ENCODE measurements around the gene ANO1. TPM values are rescaled to one million over a fixed set of nuclear protein-coding genes. Genes with fewer than 3 reads are reported as not detected.

The ANO1 gene
- total RNA-seq, 2 experiments from 2014 or later = not detected

- Mint-ChIP-seq H3K36me3 (no peaks in the 10 kb centered on the region), H3K27ac (no peak overlapping the region), H3K4me1 (ENCODE audit: low read depth) (no peaks in the 10 kb centered on the region), H3K9me3 (no peaks in the 10 kb centered on the region), H3K4me3 (no peak overlapping the region), H3K27me3 (peaks cover 3% of the 10 kb centered on the region)
- DNase-seq = no peak
- intact Hi-C loops (cut with micrococcal nuclease) = no loop called here
- ChIA-PET CTCF (interaction anchor here (1.4 kb wide), 1 partner anchor 268 kb away, joined by 3 read pairs; no protein-coding TSS in a partner anchor), POLR2A (no interaction called here)
Measured at GRCh38 chr11:70183032-70183431, 104.9 kb downstream of the ANO1 start.

- H3K27ac Mint-ChIP-seq = no peak overlapping the region
- DNase-seq = no peak
- intact Hi-C loops (cut with micrococcal nuclease) = no loop called here
- peaks cover 3% of the 10 kb centered on the region for H3K27me3 Mint-ChIP-seq
- H3K4me1 Mint-ChIP-seq (ENCODE audit: low read depth) = no peaks in the 10 kb centered on the region
- ChIA-PET POLR2A (no interaction called here), CTCF (interaction anchor here (1.4 to 1.6 kb wide), 2 partner anchors 13 to 268 kb away, joined by 3 to 5 read pairs; no protein-coding TSS in a partner anchor)
- no peak overlapping the region for H3K4me3 Mint-ChIP-seq
- no peaks in the 10 kb centered on the region for H3K9me3 Mint-ChIP-seq
- no peaks in the 10 kb centered on the region for H3K36me3 Mint-ChIP-seq
Measured at GRCh38 chr11:70183483-70184176, 105.5 kb downstream of the ANO1 start.

GRCh38 chr11:70184396-70184795 lies 106.3 kb downstream of the ANO1 start:
- ChIA-PET POLR2A (no interaction called here), CTCF (interaction anchor here (1.6 kb wide), 1 partner anchor 12 kb away, joined by 5 read pairs; no protein-coding TSS in a partner anchor)

GRCh38 chr11:70185348-70186055 lies 107.4 kb downstream of the ANO1 start:
- no peak overlapping the region for H3K4me3 Mint-ChIP-seq
- no peaks in the 10 kb centered on the region for H3K4me1 Mint-ChIP-seq (ENCODE audit: low read depth)
- H3K9me3 Mint-ChIP-seq = no peaks in the 10 kb centered on the region
- H3K27me3 Mint-ChIP-seq = peaks cover 5% of the 10 kb centered on the region
- DNase-seq = no peak
- H3K27ac Mint-ChIP-seq = no peak overlapping the region
- H3K36me3 Mint-ChIP-seq = no peaks in the 10 kb centered on the region
- ChIA-PET CTCF (interaction anchor here (2.4 kb wide), 1 partner anchor 10 kb away, joined by 10 read pairs; no protein-coding TSS in a partner anchor), POLR2A (no interaction called here)
- intact Hi-C loops (cut with micrococcal nuclease) = no loop called here

More at GRCh38 chr11:70184396-70184795, 106.3 kb downstream of the ANO1 start:
- Mint-ChIP-seq H3K36me3 (no peaks in the 10 kb centered on the region), H3K9me3 (no peaks in the 10 kb centered on the region), H3K27me3 (peaks cover 3% of the 10 kb centered on the region), H3K4me1 (ENCODE audit: low read depth) (no peaks in the 10 kb centered on the region), H3K4me3 (no peak overlapping the region), H3K27ac (no peak overlapping the region)
- intact Hi-C loops (cut with micrococcal nuclease) = no loop called here
- no peak for DNase-seq

GRCh38 chr11:70186420-70186819 lies 108.3 kb downstream of the ANO1 start:
- no peak for DNase-seq
- Mint-ChIP-seq H3K4me1 (ENCODE audit: low read depth) (no peaks in the 10 kb centered on the region), H3K27me3 (peaks cover 10% of the 10 kb centered on the region), H3K4me3 (no peak overlapping the region), H3K9me3 (no peaks in the 10 kb centered on the region), H3K36me3 (no peaks in the 10 kb centered on the region), H3K27ac (no peak overlapping the region)
- POLR2A ChIA-PET = interaction anchor here (0.5 kb wide), 1 partner anchor 54 kb away, joined by 3 read pairs; no protein-coding TSS in a partner anchor
- intact Hi-C loops (cut with micrococcal nuclease) = no loop called here
- CTCF ChIA-PET = interaction anchor here (2.4 kb wide), 1 partner anchor 10 kb away, joined by 10 read pairs; no protein-coding TSS in a partner anchor

GRCh38 chr11:70186936-70187335 lies 108.8 kb downstream of the ANO1 start:
- POLR2A ChIA-PET = interaction anchor here (0.5 kb wide), 1 partner anchor 54 kb away, joined by 3 read pairs; no protein-coding TSS in a partner anchor
- Mint-ChIP-seq H3K27me3 (peaks cover 10% of the 10 kb centered on the region), H3K4me3 (no peak overlapping the region), H3K9me3 (no peaks in the 10 kb centered on the region), H3K36me3 (no peaks in the 10 kb centered on the region), H3K4me1 (ENCODE audit: low read depth) (no peaks in the 10 kb centered on the region), H3K27ac (no peak overlapping the region)
- CTCF ChIA-PET = interaction anchor here (2.4 kb wide), 1 partner anchor 9 kb away, joined by 10 read pairs; no protein-coding TSS in a partner anchor
- no peak for DNase-seq
- intact Hi-C loops (cut with micrococcal nuclease) = no loop called here

GRCh38 chr11:70187771-70188170 lies 109.7 kb downstream of the ANO1 start:
- Mint-ChIP-seq H3K4me3 (no peak overlapping the region), H3K36me3 (no peaks in the 10 kb centered on the region), H3K4me1 (ENCODE audit: low read depth) (no peaks in the 10 kb centered on the region), H3K9me3 (no peaks in the 10 kb centered on the region), H3K27ac (no peak overlapping the region), H3K27me3 (peaks cover 13% of the 10 kb centered on the region)
- ChIA-PET POLR2A (no interaction called here), CTCF (interaction anchor here (2.4 kb wide), 1 partner anchor 8 kb away, joined by 10 read pairs; no protein-coding TSS in a partner anchor)
- DNase-seq = no peak
- intact Hi-C loops (cut with micrococcal nuclease) = no loop called here

GRCh38 chr11:70189622-70190021 lies 111.5 kb downstream of the ANO1 start:
- Mint-ChIP-seq H3K9me3 (no peaks in the 10 kb centered on the region), H3K4me3 (no peak overlapping the region), H3K27me3 (peaks cover 11% of the 10 kb centered on the region), H3K4me1 (ENCODE audit: low read depth) (no peaks in the 10 kb centered on the region), H3K36me3 (no peaks in the 10 kb centered on the region), H3K27ac (no peak overlapping the region)
- ChIA-PET CTCF (no interaction called here), POLR2A (no interaction called here)
- DNase-seq = no peak
- intact Hi-C loops (cut with micrococcal nuclease) = no loop called here

- Mint-ChIP-seq H3K9me3 (no peaks in the 10 kb centered on the region), H3K27me3 (peaks cover 13% of the 10 kb centered on the region), H3K4me3 (no peak overlapping the region), H3K4me1 (ENCODE audit: low read depth) (peaks cover 2% of the 10 kb centered on the region), H3K36me3 (no peaks in the 10 kb centered on the region), H3K27ac (no peak overlapping the region)
- POLR2A ChIA-PET = no interaction called here
- CTCF ChIA-PET = interaction anchor here (0.6 to 1.6 kb wide), 6 partner anchors 9 to 278 kb away, joined by 3 to 6 read pairs (median 4); no protein-coding TSS in a partner anchor
- DNase-seq = peak; percentile 75
- intact Hi-C loops (cut with micrococcal nuclease) = no loop called here
Measured at GRCh38 chr11:70191495-70192140, 113.5 kb downstream of the ANO1 start.

GRCh38 chr11:70192666-70193410 lies 114.7 kb downstream of the ANO1 start:
- intact Hi-C loops (cut with micrococcal nuclease) = no loop called here
- H3K4me1 Mint-ChIP-seq (ENCODE audit: low read depth) = peaks cover 2% of the 10 kb centered on the region

GRCh38 chr11:70193411-70194292 lies 115.5 kb downstream of the ANO1 start:
- intact Hi-C loops (cut with micrococcal nuclease) = no loop called here
- POLR2A ChIA-PET = no interaction called here
- CTCF ChIA-PET = no interaction called here

More at GRCh38 chr11:70192666-70193410, 114.7 kb downstream of the ANO1 start:
- Mint-ChIP-seq H3K9me3 (no peaks in the 10 kb centered on the region), H3K36me3 (no peaks in the 10 kb centered on the region), H3K27me3 (peaks cover 13% of the 10 kb centered on the region), H3K27ac (no peak overlapping the region), H3K4me3 (no peak overlapping the region)
- DNase-seq = no peak
- ChIA-PET CTCF (interaction anchor here (1.0 to 1.6 kb wide), 5 partner anchors 7 to 280 kb away, joined by 3 to 6 read pairs (median 5); no protein-coding TSS in a partner anchor), POLR2A (no interaction called here)

More at GRCh38 chr11:70193411-70194292, 115.5 kb downstream of the ANO1 start:
- no peak overlapping the region for H3K27ac Mint-ChIP-seq
- H3K36me3 Mint-ChIP-seq = no peaks in the 10 kb centered on the region
- H3K9me3 Mint-ChIP-seq = no peaks in the 10 kb centered on the region
- peaks cover 13% of the 10 kb centered on the region for H3K27me3 Mint-ChIP-seq
- no peak for DNase-seq
- H3K4me1 Mint-ChIP-seq (ENCODE audit: low read depth) = peaks cover 2% of the 10 kb centered on the region
- no peak overlapping the region for H3K4me3 Mint-ChIP-seq

Data from activated CD4-positive, alpha-beta memory T cell treated with anti-CD3 and anti-CD28 coated beads for 36 hours (primary cell).